Neutrophil (primary cell): Measurements from ENCODE around the gene DNMT3L.

Experiments
- H3K27ac ChIP-seq: fragments of 200-600 bp; sonication (generic); 2 replicates; pipeline ENCODE4 v1.5.1; 2016; ENCODE audit warnings: mild to moderate bottlenecking, moderate library complexity
- H3K27me3 ChIP-seq: fragments of 200-600 bp; sonication (generic); 2 replicates; pipeline ENCODE4 v1.6.0; 2016; ENCODE audit warnings: mild to moderate bottlenecking
- H3K36me3 ChIP-seq: fragments of 200-600 bp; sonication (generic); 2 replicates; pipeline ENCODE4 v1.5.1; 2017
- H3K4me1 ChIP-seq, 2 experiments: fragments of 200-600 bp in 1 of 2; sonication (generic) in 1 of 2; 1 replicate in 1 of 2; 2 replicates in 1 of 2; pipeline versions ENCODE4 v1.5.1 to v1.6.1; 2013 to 2016; ENCODE audit warnings: low read depth in 1 of 2, low read length in 1 of 2, mild to moderate bottlenecking in 1 of 2, moderate library complexity in 1 of 2; ENCODE audit not compliant: control insufficient read depth in 1 of 2, insufficient read depth in 1 of 2
- H3K4me3 ChIP-seq, 2 experiments: fragments of 200-600 bp in 1 of 2; sonication (generic) in 1 of 2; 1 replicate in 1 of 2; 2 replicates in 1 of 2; pipeline ENCODE4 v1.5.1; 2013 to 2016; ENCODE audit warnings: low read depth in 1 of 2, low read length in 1 of 2, mild to moderate bottlenecking in 1 of 2, moderate library complexity in 1 of 2
- H3K9me3 ChIP-seq: fragments of 200-600 bp; sonication (generic); 2 replicates; pipeline ENCODE4 v1.5.1; 2016
- CTCF ChIP-seq: fragments of 200-600 bp; sonication (generic); IDR thresholded peaks from 2 replicates; pipeline ENCODE4 v1.5.1; 2016; ENCODE audit warnings: antibody characterized with exemption

The DNMT3L gene

GRCh38 chr21:44261675-44262295, at the start of gene DNMT3L:
TSS of gene DNMT3L (minus strand) at chr21:44261897. CDS start at chr21:44261259, 638 bp downstream.
- Histone ChIP-seq H3K4me1 (no peaks in the 10 kb centered on the region), H3K4me3 (no peak within 1 kb of the TSS), H3K27me3 (no peaks in the 10 kb centered on the region), H3K27ac (no peak within 1 kb of the TSS), H3K36me3 (no peaks in the 10 kb centered on the region), H3K9me3 (no peaks in the 10 kb centered on the region)
- no peak for TF ChIP-seq CTCF

- Histone ChIP-seq H3K27ac (no peak overlapping the region), H3K27me3 (no peaks in the 10 kb centered on the region), H3K4me3 (no peak overlapping the region), H3K36me3 (peaks cover 80% of the 10 kb centered on the region), H3K9me3 (no peaks in the 10 kb centered on the region), H3K4me1 (no peaks in the 10 kb centered on the region)
- no peak for TF ChIP-seq CTCF
Measured at GRCh38 chr21:44310628-44311507, 49.2 kb upstream of the DNMT3L start.

- Histone ChIP-seq H3K4me1 (peaks cover 7 to 9% of the 10 kb centered on the region in 2 experiments), H3K36me3 (peaks cover 43% of the 10 kb centered on the region), H3K4me3 (no peak overlapping the region), H3K27me3 (no peaks in the 10 kb centered on the region), H3K9me3 (no peaks in the 10 kb centered on the region), H3K27ac (no peak overlapping the region)
- no peak for TF ChIP-seq CTCF
Measured at GRCh38 chr21:44306936-44307704, 45.4 kb upstream of the DNMT3L start.

- Histone ChIP-seq H3K36me3 (peaks cover 29% of the 10 kb centered on the region), H3K27me3 (no peaks in the 10 kb centered on the region), H3K4me1 (peaks cover 20 to 23% of the 10 kb centered on the region in 2 experiments), H3K9me3 (no peaks in the 10 kb centered on the region), H3K27ac (no peak overlapping the region), H3K4me3 (no peak overlapping the region)
- no peak for TF ChIP-seq CTCF
Measured at GRCh38 chr21:44305691-44306090, 44.0 kb upstream of the DNMT3L start.

GRCh38 chr21:44304877-44305293, 43.2 kb upstream of the DNMT3L start:
- H3K4me3 ChIP-seq: no peak overlapping the region
- no peak overlapping the region for H3K27ac ChIP-seq
- peaks cover 24 to 25% of the 10 kb centered on the region in 2 experiments for H3K4me1 ChIP-seq
- no peaks in the 10 kb centered on the region for H3K9me3 ChIP-seq
- H3K36me3 ChIP-seq: peaks cover 21% of the 10 kb centered on the region
- no peaks in the 10 kb centered on the region for H3K27me3 ChIP-seq
- TF ChIP-seq CTCF: no peak
